Transverse colon (tissue), 4 donors: ENCODE results near the gene STAU1.

ENCODE experiments used
- POLR2AphosphoS5 ChIP-seq, 3 donors: sonication (generic); formaldehyde crosslinking; IDR thresholded peaks; one replicate each; pipeline ENCODE4 v1.6.1; 2016; ENCODE audit warnings: antibody characterized with exemption in 3 of 3
- TF ChIP-seq, protein P1 (sequence below), 5 experiments: fragments of 200-600 bp in 3 of 5; fragments of 450-650 bp in 2 of 5; sonication (generic) in 3 of 5; IDR thresholded peaks; 1 replicate in 2 of 5; 2 replicates in 3 of 5; pipeline ENCODE4 v1.5.1; 2016 to 2017; ENCODE audit warnings: antibody characterized with exemption in 5 of 5, inconsistent platforms in 3 of 5, mild to moderate bottlenecking in 2 of 5, moderate library complexity in 1 of 5

DNA sequence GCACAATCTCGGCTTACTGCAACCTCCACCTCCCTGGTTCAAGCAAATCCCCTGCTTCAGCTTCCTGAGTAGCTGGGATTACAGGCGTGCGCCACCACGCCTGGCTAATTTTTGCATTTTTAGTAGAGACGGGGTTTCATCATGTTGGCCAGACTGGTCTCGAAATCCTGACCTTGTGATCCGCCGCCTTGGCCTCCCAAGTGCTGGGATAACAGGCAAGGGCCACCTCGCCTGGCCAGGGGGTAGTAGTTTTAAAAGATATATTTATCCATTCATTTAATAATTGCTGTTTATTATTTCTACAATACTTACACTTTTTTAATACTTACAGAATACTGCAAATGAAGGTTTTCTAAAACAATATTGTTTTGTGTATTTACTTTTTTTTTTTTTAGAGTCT, 15.6 kb upstream of the STAU1 start:
- TF ChIP-seq, protein P1, sequence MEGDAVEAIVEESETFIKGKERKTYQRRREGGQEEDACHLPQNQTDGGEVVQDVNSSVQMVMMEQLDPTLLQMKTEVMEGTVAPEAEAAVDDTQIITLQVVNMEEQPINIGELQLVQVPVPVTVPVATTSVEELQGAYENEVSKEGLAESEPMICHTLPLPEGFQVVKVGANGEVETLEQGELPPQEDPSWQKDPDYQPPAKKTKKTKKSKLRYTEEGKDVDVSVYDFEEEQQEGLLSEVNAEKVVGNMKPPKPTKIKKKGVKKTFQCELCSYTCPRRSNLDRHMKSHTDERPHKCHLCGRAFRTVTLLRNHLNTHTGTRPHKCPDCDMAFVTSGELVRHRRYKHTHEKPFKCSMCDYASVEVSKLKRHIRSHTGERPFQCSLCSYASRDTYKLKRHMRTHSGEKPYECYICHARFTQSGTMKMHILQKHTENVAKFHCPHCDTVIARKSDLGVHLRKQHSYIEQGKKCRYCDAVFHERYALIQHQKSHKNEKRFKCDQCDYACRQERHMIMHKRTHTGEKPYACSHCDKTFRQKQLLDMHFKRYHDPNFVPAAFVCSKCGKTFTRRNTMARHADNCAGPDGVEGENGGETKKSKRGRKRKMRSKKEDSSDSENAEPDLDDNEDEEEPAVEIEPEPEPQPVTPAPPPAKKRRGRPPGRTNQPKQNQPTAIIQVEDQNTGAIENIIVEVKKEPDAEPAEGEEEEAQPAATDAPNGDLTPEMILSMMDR (IDR thresholded peaks at IDR 0.05), result no peak
- TF ChIP-seq POLR2AphosphoS5 (IDR thresholded peaks at IDR 0.05), result no peak
